ENCODE results near the gene ARHGAP26. TPM values are rescaled to one million over a fixed set of nuclear protein-coding genes. Genes with fewer than 3 reads are reported as not detected.
A peak's percentile ranks its signal among the peaks of the same experiment; 100 is the strongest.
"Not testable (repeated sequence)": the region's sequence is repeated elsewhere in the genome, so short reads cannot be mapped to it uniquely, and the experiment has no call there.

The ARHGAP26 gene
- polyA plus RNA-seq, 1 donor from 2014 or later = 1.6 TPM

DNA sequence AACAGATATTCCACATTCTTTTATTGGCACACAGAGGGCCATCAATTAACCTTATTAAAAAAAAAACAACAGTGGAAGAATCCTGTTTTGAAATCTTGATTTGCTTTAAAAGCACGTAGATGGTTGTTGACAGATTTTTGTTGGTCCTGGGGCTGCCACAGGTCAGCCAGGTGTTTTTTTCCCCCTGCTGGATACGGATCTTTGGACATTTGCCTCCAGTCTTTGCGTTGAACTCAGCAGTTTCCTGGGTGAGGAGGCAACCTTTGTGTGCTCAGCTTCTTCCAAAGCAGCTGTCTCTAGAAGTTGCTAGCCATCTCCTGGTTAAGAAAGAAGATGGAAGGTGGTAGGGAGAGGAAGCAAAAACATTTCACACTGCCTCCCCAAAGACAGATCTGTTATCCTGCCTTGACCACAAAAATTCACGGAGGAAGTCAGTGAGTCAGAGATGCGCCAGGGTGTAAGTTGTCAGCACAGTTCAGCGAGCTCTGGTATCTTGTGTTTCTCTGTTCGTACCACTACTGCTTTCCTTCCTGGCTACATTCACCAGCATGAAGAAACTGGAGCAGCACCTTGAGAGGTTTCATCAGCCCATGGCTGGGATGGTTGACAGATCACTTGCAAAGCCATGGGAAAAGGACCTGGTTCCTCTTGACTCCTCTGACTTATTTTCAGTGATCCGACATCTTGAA lies 207.3 kb downstream of the ARHGAP26 start:
- peaks cover 1% of the 10 kb centered on the region for H3K27me3 Mint-ChIP-seq
- peak overlapping the region in 2 of 3 donors; percentile 78 to 91 for H3K27ac Mint-ChIP-seq
- H3K4me3 Mint-ChIP-seq = no peak overlapping the region
- H3K4me1 Mint-ChIP-seq = peaks cover 0 to 4% (median 1%) of the 10 kb centered on the region in 3 donors
- H3K9me3 Mint-ChIP-seq = peaks cover 0 to 2% (median 0%) of the 10 kb centered on the region in 3 donors
- no peaks in the 10 kb centered on the region for H3K36me3 Mint-ChIP-seq

DNA sequence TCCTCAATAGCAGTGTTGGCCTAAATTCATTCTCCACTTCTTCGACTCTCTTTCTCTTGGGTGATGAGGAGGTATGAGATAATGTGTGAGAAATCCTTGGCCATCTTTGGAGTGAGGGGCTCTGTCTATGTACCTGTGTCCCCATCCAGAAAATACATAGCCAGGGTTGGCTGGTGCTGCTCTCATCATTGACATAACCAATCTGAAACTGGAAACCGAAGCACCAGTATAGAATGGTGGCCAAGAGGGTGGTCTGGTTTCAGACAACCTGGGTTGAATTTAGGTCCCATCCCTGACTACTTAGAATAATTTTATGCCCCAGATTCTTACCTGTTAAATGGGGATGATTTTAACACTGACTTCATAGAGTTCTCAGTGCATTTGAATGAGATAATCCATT lies 208.1 kb downstream of the ARHGAP26 start:
- Mint-ChIP-seq H3K4me3 (peak overlapping the region in 1 of 4 donors; percentile 61), H3K36me3 (no peaks in the 10 kb centered on the region), H3K9me3 (peaks cover 0 to 2% (median 0%) of the 10 kb centered on the region in 3 donors), H3K27ac (peak overlapping the region in 1 of 3 donors; percentile 91), H3K27me3 (peaks cover 1% of the 10 kb centered on the region), H3K4me1 (peaks cover 0 to 4% (median 1%) of the 10 kb centered on the region in 3 donors)

DNA sequence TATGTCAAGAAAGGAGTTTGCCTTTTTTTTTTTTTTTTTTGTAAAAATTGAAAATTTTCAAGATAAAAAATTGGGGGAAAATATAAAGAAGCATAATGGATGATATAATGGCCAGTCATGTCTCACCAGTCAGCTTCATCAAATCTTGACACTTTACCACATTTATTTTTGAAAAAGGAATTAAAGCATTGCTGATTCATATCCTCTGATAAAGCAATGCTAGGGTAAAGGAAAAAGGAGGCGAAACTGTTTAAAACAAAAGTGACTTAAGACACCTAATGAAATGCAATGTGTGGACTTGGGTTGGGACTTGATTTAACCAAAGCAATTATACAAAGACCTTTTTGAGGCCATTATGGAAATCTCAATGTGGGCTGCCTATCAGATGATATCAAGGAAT lies 208.5 kb downstream of the ARHGAP26 start:
- no peak overlapping the region for H3K27ac Mint-ChIP-seq

DNA sequence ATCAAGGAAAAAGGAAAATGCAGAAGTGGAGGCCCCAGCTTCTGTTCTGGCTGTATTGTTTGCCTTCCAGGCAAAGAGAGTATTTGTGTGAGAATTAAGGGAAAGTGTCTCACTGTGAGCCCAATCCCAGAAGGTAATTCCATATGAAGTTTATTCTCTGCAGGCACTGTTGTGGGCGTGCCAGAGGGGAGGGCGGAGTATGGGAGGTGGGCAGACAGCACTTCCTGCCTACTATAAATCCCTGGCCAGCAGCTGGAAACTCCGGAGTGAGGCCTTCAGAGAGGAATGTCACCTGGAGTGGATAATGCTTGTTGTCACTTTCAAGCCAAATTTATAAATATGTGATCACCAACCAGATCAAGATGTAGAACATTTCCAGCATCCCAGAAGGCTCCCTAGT lies 209.5 kb downstream of the ARHGAP26 start:
- no peaks in the 10 kb centered on the region for H3K36me3 Mint-ChIP-seq
- peaks cover 0 to 1% (median 0%) of the 10 kb centered on the region in 3 donors for H3K9me3 Mint-ChIP-seq
- no peak overlapping the region for H3K4me3 Mint-ChIP-seq
- no peak overlapping the region for H3K27ac Mint-ChIP-seq
- H3K4me1 Mint-ChIP-seq = peaks cover 0 to 4% (median 1%) of the 10 kb centered on the region in 3 donors
- no peaks in the 10 kb centered on the region for H3K27me3 Mint-ChIP-seq

More for the DNA sequence above, 208.5 kb downstream of the ARHGAP26 start:
- Mint-ChIP-seq H3K4me3 (no peak overlapping the region), H3K27me3 (peaks cover 1% of the 10 kb centered on the region), H3K36me3 (no peaks in the 10 kb centered on the region), H3K9me3 (peaks cover 0 to 2% (median 0%) of the 10 kb centered on the region in 3 donors), H3K4me1 (peaks cover 0 to 4% (median 1%) of the 10 kb centered on the region in 3 donors)

DNA sequence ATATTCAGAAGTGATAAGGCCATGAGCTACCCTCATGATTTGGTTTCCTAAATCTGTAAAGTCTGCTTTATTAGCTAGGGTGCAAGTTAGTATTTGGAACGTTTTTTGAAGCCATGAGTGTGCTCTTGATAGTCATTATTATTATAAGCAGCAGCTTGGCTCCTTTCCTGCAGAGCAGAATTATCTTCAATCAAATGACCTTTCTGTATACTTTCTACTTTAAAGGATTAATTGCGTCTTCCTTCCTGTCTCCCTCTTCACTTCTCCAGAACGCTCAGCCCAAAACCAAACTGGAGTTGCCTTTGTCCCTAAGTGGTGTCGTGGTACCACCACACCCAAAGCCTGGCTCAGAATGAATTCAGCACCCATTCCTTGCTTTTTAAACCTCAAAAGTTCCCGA lies 211.3 kb downstream of the ARHGAP26 start:
- Mint-ChIP-seq H3K4me1 (peaks cover 1 to 4% (median 1%) of the 10 kb centered on the region in 3 donors), H3K27me3 (no peaks in the 10 kb centered on the region), H3K36me3 (no peaks in the 10 kb centered on the region), H3K27ac (peak overlapping the region in 1 of 3 donors; percentile 68), H3K4me3 (no peak overlapping the region), H3K9me3 (peaks cover 0 to 2% (median 0%) of the 10 kb centered on the region in 3 donors)

DNA sequence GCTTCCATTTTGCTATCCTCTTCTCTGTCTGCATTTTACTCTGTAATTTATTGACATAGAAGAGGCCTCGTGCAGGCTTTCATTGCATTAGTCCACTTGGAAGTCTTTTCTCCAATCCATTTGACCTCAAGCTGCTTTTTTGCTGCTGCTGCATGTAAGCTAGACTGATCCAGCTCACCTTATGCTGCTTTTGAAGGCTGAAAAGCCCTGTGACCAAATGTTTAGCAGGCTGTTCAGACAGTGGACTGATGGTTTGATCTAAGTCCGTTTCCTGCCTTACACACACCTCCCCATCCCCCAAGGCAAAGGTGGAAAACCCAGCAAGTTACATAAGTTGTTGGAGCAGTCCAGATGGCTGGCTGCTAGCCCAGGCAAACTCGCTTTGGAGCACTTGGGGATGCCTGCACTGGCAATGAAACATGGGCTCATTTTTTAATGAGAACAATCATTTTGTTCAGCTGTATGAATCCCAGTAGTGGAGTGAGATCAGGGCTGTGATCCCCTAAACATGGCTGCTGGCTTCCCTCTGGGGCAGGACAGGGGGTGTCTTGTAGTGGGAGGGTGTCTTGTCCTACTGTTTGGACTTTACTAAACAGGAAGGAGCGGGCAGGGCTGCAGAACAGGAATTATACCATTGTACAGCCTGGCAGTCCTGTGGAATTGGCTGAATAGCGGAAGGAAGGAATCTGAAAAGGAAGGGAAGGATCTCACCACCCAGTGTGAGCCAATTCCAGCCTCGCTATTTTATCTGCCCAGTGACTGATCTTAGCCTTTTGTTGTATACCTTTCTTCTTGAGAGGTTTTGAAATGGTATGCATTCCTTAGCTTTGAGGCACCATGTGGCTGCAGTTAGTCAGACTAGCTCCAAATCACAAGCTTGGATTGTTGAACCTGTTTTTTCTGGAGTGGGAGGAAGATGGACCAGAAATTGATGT lies 212.0 kb downstream of the ARHGAP26 start:
- Mint-ChIP-seq H3K36me3 (no peaks in the 10 kb centered on the region), H3K4me3 (no peak overlapping the region), H3K9me3 (peaks cover 0 to 3% (median 2%) of the 10 kb centered on the region in 3 donors), H3K27me3 (no peaks in the 10 kb centered on the region), H3K4me1 (peaks cover 1 to 4% (median 1%) of the 10 kb centered on the region in 3 donors), H3K27ac (peak overlapping the region in 1 of 3 donors; percentile 68)

DNA sequence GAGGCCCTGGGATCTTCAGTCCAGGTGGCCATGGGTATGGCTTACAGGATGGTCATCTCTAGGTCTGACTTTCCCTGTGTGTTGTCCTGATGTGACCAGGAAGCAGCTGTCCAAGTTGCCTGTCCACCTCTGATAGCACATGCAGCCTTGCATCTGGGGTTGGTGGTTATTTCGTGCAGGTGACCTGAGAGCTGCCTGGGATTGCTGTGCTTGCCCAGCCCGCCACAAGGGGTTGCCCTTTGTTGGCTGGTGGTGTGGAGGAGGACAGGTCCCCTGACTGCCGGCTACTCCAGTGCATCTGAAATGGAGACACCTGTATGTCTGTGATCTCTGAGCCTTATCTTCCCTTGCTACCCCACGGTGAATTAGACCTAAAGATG lies 212.6 kb downstream of the ARHGAP26 start:
- H3K4me1 Mint-ChIP-seq = peaks cover 1 to 4% (median 1%) of the 10 kb centered on the region in 3 donors
- H3K4me3 Mint-ChIP-seq = no peak overlapping the region
- H3K27me3 Mint-ChIP-seq = no peaks in the 10 kb centered on the region
- H3K36me3 Mint-ChIP-seq = no peaks in the 10 kb centered on the region
- peaks cover 0 to 3% (median 2%) of the 10 kb centered on the region in 3 donors for H3K9me3 Mint-ChIP-seq
- no peak overlapping the region for H3K27ac Mint-ChIP-seq

DNA sequence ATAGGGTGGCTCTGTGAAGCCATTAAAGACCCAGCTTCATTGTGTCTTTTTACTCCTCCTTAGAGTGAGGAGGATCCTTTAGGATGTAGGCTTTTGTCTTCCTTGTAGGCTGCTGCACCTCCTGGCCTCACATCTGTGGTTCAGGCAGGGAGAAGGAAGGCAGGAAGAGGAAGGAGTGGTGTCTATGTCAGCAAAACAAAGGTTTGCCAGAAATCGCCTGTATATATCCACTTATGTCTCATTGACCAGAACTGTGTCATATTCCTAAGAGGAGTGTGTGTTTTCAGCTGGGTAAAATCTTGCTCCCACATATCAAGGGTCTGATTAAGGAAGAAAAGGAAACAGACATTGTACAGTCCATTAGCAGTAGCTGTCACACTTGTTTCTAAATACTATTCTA lies 213.8 kb downstream of the ARHGAP26 start:
- no peaks in the 10 kb centered on the region for H3K36me3 Mint-ChIP-seq
- H3K27me3 Mint-ChIP-seq = no peaks in the 10 kb centered on the region
- H3K27ac Mint-ChIP-seq = no peak overlapping the region
- H3K9me3 Mint-ChIP-seq = peaks cover 0 to 6% (median 2%) of the 10 kb centered on the region in 3 donors
- peaks cover 1 to 10% (median 1%) of the 10 kb centered on the region in 3 donors for H3K4me1 Mint-ChIP-seq
- no peak overlapping the region for H3K4me3 Mint-ChIP-seq

DNA sequence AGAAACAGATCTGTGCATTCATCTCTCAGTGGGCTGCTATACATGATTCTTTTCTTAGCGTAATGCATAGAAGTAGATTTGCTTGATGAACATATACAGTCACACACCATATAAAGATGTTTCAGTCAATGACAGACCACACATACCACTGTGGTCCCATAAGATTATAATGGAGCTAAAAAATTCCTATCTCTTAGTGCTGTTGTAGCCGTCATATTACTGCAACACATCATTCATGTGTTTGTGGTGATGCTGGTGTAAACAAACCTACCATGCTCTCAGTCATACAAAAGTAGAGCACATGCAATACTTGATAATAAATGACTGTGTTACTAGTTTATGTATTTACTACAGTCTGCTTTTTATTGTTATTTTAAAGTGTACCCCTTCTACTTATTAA lies 214.3 kb downstream of the ARHGAP26 start:
- Mint-ChIP-seq H3K27ac (no peak overlapping the region), H3K9me3 (peaks cover 0 to 6% (median 2%) of the 10 kb centered on the region in 3 donors), H3K4me3 (no peak overlapping the region), H3K36me3 (no peaks in the 10 kb centered on the region), H3K4me1 (peaks cover 1 to 10% (median 1%) of the 10 kb centered on the region in 3 donors), H3K27me3 (no peaks in the 10 kb centered on the region)

DNA sequence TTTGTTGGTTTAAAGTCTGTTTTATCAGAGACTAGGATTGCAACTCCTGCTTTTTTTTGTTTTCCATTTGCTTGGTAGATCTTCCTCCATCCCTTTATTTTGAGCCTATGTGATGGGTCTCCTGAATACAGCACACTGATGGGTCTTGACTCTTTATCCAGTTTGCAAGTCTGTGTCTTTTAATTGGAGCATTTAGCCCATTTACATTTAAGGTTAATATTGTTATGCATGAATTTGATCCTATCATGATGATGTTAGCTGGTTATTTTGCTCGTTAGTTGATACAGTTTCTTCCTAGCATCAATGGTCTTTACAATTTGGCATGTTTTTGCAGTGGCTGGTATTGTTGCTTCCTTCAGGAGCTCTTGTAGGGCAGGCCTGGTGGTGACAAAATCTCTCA lies 219.1 kb downstream of the ARHGAP26 start:
- H3K4me1 Mint-ChIP-seq, H3K4me3 Mint-ChIP-seq, H3K9me3 Mint-ChIP-seq, H3K36me3 Mint-ChIP-seq, H3K27me3 Mint-ChIP-seq: not testable (repeated sequence)
- peak overlapping the region in 1 of 3 donors; percentile 67 for H3K27ac Mint-ChIP-seq

DNA sequence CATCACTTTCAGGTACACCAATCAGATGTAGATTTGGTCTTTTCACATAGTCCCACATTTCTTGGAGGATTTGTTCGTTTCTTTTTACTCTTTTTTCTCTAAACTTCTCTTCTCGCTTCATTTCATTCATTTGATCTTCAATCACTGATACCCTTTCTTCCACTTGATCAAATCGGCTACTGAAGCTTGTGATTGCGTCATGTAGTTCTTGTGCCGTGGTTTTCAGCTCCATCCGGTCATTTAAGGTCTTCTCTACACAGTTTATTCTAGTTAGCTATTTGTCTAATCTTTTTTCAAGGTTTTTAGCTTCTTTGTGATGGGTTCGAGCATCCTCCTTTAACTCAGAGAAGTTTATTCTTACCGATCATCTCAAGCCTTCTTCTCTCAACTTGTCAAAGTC lies 219.9 kb downstream of the ARHGAP26 start:
- H3K4me1 Mint-ChIP-seq, H3K27ac Mint-ChIP-seq, H3K36me3 Mint-ChIP-seq, H3K9me3 Mint-ChIP-seq, H3K27me3 Mint-ChIP-seq, H3K4me3 Mint-ChIP-seq: not testable (repeated sequence)

DNA sequence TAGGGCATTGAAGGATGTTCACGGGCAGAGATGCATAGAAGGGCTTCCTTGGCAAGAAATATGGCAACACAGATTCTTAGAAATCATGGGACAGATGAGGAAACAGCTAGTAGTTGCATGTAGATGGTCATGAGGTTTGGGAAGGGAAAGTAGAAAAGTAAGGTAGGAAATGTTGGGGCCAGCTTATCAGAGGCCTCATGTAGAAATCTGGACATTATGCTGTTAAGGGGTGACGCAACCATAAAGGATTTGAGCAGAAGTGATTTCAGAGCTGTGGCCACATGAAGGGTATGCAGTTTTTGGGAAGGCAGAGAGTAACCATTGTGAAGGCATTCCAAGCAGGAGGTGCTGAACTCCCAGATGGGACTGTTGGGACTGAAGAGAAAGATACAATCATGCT lies 224.0 kb downstream of the ARHGAP26 start:
- Mint-ChIP-seq H3K4me3 (no peak overlapping the region), H3K4me1 (peaks cover 12 to 16% (median 16%) of the 10 kb centered on the region in 3 donors), H3K27me3 (no peaks in the 10 kb centered on the region), H3K36me3 (peaks cover 10% of the 10 kb centered on the region), H3K27ac (peak overlapping the region in 2 of 3 donors; percentile 32 to 33), H3K9me3 (peaks cover 0 to 2% (median 0%) of the 10 kb centered on the region in 3 donors)

DNA sequence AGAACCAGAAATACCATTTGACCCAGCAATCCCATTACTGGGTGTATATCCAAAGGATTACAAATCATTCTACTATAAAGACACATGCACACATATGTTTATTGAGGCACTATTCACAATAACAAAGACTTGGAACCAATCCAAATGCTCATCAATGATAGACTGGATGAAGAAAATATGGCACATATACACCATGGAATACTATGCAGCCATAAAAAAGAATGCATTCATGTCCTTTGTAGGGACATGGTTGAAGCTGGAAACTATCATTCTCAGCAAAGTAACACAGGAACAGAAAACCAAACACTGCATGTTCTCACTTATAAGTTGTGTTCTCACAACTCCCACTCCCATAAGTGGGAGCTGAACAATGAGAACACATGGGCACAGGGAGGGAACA lies 225.4 kb downstream of the ARHGAP26 start:
- not testable (repeated sequence) for H3K27ac Mint-ChIP-seq, H3K4me3 Mint-ChIP-seq
- peaks cover 12 to 22% (median 20%) of the 10 kb centered on the region in 3 donors for H3K4me1 Mint-ChIP-seq

DNA sequence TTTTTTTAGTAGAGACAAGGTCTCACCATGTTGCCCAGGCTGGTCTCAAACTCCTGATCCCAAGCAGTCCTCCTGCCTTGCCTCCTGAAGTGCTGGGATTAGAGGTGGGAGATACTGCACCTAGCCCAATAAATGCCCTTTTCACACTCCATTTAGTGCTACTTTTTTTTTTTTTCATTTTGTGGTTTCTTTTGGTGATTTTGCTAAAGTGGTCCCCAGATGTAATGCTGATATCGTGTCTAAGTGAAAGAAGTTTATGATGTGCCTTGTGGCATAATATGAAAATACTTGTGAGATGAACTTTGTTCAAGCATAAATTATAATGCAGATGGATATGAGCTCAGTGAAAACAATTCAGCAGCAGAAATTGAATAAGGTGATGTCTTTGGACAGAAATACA lies 227.4 kb downstream of the ARHGAP26 start:
- peaks cover 7% of the 10 kb centered on the region for H3K36me3 Mint-ChIP-seq
- peaks cover 25 to 36% (median 26%) of the 10 kb centered on the region in 3 donors for H3K4me1 Mint-ChIP-seq
- H3K27ac Mint-ChIP-seq = peak overlapping the region in 2 of 3 donors; percentile 57 to 84
- no peaks in the 10 kb centered on the region for H3K9me3 Mint-ChIP-seq
- H3K4me3 Mint-ChIP-seq = peak overlapping the region in 1 of 4 donors; percentile 46
- H3K27me3 Mint-ChIP-seq = no peaks in the 10 kb centered on the region

More for the DNA sequence above, 225.4 kb downstream of the ARHGAP26 start:
- H3K36me3 Mint-ChIP-seq, H3K9me3 Mint-ChIP-seq, H3K27me3 Mint-ChIP-seq: not testable (repeated sequence)

All from IgD-negative memory B cell (primary cell).